ENCODE data around the gene IRF2BP2.

GRCh38 chr1:234606784-234607108 is 3.2 kb downstream of the IRF2BP2 start:
- no peak for TF ChIP-seq CTCF (IDR thresholded peaks at IDR 0.05)
- TF ChIP-seq POLR2A (IDR thresholded peaks at IDR 0.05), result no peak

Measured in lower leg skin (tissue), 3 donors.